ENCODE data around the gene UPF3A. TPM values are rescaled to one million over a fixed set of nuclear protein-coding genes. Genes with fewer than 3 reads are reported as not detected.

UPF3A gene
- total and polyA plus RNA-seq, 10 of the 15 experiments (the other 5 are each of a cell fraction or from before 2014, with no cell fraction given), result 18.6 to 61.5 (median 43.3) TPM

DNA sequence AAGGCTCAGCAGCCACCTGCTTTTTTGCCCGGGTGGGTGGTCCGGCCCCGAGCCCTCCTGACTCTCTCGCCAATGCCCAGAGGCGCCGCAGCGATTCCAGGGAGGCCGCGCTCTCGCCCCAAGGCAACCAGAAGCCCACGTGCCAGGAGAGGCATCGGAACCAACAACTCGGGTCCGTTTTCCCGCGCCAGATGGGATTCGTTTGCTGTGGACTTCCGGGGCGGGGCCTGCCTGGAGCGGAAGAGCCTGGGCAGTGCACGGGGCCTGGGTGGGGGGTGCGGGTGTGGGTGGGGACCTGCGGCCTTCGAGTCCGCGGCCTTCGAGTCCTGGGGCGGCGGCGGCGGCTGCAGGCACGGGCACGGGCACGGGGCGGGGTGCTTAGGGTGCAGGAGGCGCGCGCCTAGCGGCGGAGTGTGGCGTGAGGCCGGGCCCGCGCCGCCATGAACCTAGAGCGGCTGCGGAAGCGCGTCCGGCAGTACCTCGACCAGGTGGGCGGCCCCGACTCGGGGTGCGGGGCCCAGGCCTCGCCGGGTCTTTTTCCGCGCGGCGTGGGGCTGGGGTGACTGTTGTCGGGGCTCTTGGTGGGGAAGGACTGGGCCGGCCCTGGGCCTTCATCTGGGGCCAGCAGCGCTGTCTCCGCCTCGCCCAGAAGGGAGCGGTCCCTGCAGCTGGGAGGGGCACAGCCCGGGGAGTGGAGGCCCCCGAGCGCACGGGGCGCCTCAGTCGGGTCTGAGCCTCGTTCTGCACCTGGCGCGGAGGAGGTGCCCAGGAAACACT is 46.6 kb upstream of the UPF3A start, which contains the start of gene CDC16 (continued):
- TF ChIP-seq, protein P1, sequence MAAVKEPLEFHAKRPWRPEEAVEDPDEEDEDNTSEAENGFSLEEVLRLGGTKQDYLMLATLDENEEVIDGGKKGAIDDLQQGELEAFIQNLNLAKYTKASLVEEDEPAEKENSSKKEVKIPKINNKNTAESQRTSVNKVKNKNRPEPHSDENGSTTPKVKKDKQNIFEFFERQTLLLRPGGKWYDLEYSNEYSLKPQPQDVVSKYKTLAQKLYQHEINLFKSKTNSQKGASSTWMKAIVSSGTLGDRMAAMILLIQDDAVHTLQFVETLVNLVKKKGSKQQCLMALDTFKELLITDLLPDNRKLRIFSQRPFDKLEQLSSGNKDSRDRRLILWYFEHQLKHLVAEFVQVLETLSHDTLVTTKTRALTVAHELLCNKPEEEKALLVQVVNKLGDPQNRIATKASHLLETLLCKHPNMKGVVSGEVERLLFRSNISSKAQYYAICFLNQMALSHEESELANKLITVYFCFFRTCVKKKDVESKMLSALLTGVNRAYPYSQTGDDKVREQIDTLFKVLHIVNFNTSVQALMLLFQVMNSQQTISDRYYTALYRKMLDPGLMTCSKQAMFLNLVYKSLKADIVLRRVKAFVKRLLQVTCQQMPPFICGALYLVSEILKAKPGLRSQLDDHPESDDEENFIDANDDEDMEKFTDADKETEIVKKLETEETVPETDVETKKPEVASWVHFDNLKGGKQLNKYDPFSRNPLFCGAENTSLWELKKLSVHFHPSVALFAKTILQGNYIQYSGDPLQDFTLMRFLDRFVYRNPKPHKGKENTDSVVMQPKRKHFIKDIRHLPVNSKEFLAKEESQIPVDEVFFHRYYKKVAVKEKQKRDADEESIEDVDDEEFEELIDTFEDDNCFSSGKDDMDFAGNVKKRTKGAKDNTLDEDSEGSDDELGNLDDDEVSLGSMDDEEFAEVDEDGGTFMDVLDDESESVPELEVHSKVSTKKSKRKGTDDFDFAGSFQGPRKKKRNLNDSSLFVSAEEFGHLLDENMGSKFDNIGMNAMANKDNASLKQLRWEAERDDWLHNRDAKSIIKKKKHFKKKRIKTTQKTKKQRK (IDR thresholded peaks at IDR 0.05; ENCODE audit: low read depth, low read length), result no peak
- no peak for TF ChIP-seq JUND (IDR thresholded peaks at IDR 0.05; ENCODE audit: low read depth, low read length)
- TF ChIP-seq, protein P2, sequence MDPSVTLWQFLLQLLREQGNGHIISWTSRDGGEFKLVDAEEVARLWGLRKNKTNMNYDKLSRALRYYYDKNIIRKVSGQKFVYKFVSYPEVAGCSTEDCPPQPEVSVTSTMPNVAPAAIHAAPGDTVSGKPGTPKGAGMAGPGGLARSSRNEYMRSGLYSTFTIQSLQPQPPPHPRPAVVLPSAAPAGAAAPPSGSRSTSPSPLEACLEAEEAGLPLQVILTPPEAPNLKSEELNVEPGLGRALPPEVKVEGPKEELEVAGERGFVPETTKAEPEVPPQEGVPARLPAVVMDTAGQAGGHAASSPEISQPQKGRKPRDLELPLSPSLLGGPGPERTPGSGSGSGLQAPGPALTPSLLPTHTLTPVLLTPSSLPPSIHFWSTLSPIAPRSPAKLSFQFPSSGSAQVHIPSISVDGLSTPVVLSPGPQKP (IDR thresholded peaks at IDR 0.05; ENCODE audit: low read depth, low read length), result peak; percentile 38; the same call in 1 of the 2 replicates
- TF ChIP-seq STAT1 (conservative IDR thresholded peaks at IDR 0.05), result no peak
- TF ChIP-seq SUPT20H (IDR thresholded peaks at IDR 0.05; ENCODE audit: borderline replicate concordance, control insufficient read depth, low read depth, low read length), result no peak
- no peak for TF ChIP-seq HDAC2 (IDR thresholded peaks at IDR 0.05)
- TF ChIP-seq HCFC1 (IDR thresholded peaks at IDR 0.05; ENCODE audit: low read length), result peak; percentile 69
- TF ChIP-seq MTA2 (IDR thresholded peaks at IDR 0.05; ENCODE audit: low read depth), result no peak
- no peak for TF ChIP-seq PAX5 (IDR thresholded peaks at IDR 0.05; ENCODE audit: borderline replicate concordance, low read depth, low read length)
- TF ChIP-seq SIX5 (IDR thresholded peaks at IDR 0.05; ENCODE audit: low read depth, low read length, severe bottlenecking), result peak; percentile 61
- TF ChIP-seq ZNF622 (IDR thresholded peaks at IDR 0.05), result no peak
- TF ChIP-seq ATF7 (IDR thresholded peaks at IDR 0.05; ENCODE audit: low read depth), result no peak
- TF ChIP-seq BMI1 (IDR thresholded peaks at IDR 0.05; ENCODE audit: borderline replicate concordance), result no peak
- TF ChIP-seq RFX5 (IDR thresholded peaks at IDR 0.05; ENCODE audit: low read depth, low read length), result no peak
- TF ChIP-seq, protein P3, sequence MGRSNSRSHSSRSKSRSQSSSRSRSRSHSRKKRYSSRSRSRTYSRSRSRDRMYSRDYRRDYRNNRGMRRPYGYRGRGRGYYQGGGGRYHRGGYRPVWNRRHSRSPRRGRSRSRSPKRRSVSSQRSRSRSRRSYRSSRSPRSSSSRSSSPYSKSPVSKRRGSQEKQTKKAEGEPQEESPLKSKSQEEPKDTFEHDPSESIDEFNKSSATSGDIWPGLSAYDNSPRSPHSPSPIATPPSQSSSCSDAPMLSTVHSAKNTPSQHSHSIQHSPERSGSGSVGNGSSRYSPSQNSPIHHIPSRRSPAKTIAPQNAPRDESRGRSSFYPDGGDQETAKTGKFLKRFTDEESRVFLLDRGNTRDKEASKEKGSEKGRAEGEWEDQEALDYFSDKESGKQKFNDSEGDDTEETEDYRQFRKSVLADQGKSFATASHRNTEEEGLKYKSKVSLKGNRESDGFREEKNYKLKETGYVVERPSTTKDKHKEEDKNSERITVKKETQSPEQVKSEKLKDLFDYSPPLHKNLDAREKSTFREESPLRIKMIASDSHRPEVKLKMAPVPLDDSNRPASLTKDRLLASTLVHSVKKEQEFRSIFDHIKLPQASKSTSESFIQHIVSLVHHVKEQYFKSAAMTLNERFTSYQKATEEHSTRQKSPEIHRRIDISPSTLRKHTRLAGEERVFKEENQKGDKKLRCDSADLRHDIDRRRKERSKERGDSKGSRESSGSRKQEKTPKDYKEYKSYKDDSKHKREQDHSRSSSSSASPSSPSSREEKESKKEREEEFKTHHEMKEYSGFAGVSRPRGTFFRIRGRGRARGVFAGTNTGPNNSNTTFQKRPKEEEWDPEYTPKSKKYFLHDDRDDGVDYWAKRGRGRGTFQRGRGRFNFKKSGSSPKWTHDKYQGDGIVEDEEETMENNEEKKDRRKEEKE (IDR thresholded peaks at IDR 0.05), result no peak
- TF ChIP-seq, protein P4, sequence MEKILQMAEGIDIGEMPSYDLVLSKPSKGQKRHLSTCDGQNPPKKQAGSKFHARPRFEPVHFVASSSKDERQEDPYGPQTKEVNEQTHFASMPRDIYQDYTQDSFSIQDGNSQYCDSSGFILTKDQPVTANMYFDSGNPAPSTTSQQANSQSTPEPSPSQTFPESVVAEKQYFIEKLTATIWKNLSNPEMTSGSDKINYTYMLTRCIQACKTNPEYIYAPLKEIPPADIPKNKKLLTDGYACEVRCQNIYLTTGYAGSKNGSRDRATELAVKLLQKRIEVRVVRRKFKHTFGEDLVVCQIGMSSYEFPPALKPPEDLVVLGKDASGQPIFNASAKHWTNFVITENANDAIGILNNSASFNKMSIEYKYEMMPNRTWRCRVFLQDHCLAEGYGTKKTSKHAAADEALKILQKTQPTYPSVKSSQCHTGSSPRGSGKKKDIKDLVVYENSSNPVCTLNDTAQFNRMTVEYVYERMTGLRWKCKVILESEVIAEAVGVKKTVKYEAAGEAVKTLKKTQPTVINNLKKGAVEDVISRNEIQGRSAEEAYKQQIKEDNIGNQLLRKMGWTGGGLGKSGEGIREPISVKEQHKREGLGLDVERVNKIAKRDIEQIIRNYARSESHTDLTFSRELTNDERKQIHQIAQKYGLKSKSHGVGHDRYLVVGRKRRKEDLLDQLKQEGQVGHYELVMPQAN (conservative IDR thresholded peaks at IDR 0.05), result peak; percentile 75
- TF ChIP-seq JUNB (IDR thresholded peaks at IDR 0.05), result no peak
- TF ChIP-seq, protein P5, sequence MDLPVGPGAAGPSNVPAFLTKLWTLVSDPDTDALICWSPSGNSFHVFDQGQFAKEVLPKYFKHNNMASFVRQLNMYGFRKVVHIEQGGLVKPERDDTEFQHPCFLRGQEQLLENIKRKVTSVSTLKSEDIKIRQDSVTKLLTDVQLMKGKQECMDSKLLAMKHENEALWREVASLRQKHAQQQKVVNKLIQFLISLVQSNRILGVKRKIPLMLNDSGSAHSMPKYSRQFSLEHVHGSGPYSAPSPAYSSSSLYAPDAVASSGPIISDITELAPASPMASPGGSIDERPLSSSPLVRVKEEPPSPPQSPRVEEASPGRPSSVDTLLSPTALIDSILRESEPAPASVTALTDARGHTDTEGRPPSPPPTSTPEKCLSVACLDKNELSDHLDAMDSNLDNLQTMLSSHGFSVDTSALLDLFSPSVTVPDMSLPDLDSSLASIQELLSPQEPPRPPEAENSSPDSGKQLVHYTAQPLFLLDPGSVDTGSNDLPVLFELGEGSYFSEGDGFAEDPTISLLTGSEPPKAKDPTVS (IDR thresholded peaks at IDR 0.05; ENCODE audit: low read depth, low read length), result no peak
- no peak for TF ChIP-seq NFIC (IDR thresholded peaks at IDR 0.05; ENCODE audit: low read depth, low read length)
- TF ChIP-seq SREBF2 (IDR thresholded peaks at IDR 0.05; ENCODE audit: low read length), result no peak

Measured in GM12878 (cell line).